GM12872 (cell line): ENCODE results near the gene DLGAP1.

Experiments
- CTCF ChIP-seq: IDR thresholded peaks from 3 replicates; pipeline ENCODE4 v1.5.1; 2011; ENCODE audit warnings: low read depth, mild to moderate bottlenecking, low read length, moderate library complexity; ENCODE audit not compliant: insufficient read depth

DLGAP1 gene

DNA sequence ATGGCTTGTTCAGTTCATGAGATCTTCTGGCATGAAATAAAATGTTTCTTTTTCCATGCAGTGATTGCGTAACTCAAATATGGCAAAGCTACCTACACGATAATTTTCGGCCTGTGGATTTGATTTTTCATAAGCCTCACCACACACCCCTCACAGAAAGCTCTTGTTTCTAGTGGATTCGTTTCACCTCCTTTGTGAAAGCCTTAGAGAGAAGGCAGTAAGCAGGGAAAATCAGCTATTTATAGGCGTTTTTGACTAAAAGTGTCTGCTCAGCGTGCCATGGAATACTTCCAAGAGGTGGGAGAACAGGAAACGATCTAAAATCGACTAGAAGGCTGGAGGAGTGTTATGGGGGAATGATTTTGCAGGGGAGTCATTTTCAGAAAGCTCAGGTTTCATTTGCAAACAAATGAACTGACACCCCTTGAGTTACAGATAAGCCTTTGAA is 587.2 kb downstream of the DLGAP1 start:
- TF ChIP-seq CTCF = no peak

DNA sequence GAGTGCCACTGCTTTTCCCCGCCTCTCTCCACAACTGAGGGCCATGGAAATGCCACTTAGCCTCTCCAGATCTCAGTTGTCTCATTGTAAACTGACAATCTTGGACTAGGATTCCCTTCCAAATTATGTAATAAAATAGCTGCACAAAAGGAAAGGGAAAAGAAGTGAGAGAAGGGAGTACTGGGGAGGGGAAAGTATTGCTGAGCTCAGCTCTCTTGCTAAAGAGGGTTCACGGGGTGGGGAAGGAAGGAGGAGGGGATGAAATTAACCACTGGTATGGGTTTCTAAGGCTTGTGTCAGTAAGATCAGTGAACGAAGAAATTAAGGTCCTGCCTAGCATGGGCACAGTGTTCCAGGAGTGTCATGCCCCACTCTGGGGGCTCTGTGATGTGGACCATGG is 587.9 kb downstream of the DLGAP1 start:
- no peak for TF ChIP-seq CTCF

- no peak for TF ChIP-seq CTCF
Measured at GRCh38 chr18:3864669-3865298, 590.3 kb downstream of the DLGAP1 start.

- TF ChIP-seq CTCF = no peak
Measured at GRCh38 chr18:3863593-3863992, 591.5 kb downstream of the DLGAP1 start.

- TF ChIP-seq CTCF = no peak
Measured at GRCh38 chr18:3863006-3863405, 592.1 kb downstream of the DLGAP1 start.

DNA sequence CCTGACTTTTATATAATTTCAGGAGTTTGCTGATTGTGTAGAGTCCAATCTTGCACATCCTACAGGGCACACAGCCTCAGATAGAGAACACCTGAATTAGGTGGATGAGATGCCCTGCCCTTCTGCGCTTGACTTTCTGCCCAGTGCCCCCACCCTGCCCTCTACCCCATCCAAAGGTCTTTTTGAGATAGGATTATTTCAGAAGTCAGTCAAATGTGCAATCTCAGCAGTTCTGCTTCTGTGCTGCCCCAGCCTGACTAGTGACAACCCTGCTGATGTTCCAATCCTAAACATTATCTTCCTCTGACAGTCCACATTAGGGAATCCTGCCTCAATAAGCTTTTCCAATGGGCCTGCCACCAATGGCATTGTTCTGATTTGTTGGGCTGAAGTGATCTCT is 593.6 kb downstream of the DLGAP1 start:
- no peak for TF ChIP-seq CTCF

DNA sequence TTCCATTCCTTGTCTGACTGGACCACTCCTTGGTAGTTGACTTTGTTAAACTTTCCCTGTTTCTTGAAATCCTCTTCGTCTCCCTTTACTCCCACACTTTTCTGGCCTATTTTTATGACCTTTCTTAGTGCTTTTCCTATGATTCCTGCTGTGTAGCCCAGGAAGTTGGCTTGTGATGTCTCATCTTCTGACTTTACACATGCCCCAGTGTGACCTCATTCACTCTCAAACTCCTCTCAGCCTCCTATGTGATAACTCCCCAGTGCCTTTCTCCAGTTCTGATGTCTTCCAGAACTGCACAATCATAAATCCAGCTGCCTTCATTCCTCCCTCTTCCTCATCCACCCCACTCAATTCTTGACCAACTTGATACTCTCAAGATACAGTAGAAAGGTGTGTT is 597.6 kb downstream of the DLGAP1 start:
- TF ChIP-seq CTCF = no peak
